ENCODE measurements around the gene SLC44A2.

SLC44A2 gene

GRCh38 chr19:10625003-10625761, at the start of gene SLC44A2:
SLC44A2 (plus strand) TSS chr19:10625553; CDS start chr19:10625634, 81 bp downstream.
- no peak for DNase-seq

GRCh38 chr19:10577951-10578350, 47.4 kb upstream of the SLC44A2 start:
- DNase-seq = no peak

DNA sequence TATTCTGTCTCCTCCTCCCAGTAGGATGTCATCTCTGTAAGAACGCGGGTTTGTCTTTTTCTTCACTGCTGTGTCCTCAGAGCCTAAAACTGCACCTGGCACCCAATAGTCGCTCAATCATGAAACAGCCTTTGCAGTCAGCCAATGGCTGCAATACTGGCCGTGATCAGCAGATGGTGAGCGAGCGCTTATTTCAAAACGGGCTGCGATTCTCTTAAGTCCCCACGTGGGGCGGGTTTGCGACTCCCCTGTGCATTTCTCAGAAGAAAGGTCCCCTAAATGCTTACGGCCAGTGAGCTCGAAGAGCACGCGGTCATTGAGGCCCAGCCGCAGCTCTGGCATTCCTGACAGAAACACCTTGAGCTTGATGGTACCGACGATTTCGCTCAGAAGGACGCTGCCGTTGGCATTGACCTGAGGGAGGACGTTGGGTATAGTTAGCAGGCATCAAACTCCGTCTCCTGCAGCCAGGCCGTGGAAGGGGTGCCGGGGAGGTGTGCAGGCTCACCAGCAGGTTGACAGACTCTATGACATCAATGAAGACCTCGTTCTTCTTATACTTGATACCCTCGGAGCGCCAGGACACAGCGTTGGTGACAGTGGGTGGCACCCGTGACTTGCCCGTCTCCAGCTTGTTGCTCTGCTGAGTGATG, 44.2 kb upstream of the SLC44A2 start:
- peak; percentile 44 for DNase-seq

GRCh38 chr19:10582091-10582490, 43.3 kb upstream of the SLC44A2 start:
- DNase-seq = no peak

- DNase-seq = no peak
These were observed 42.1 kb upstream of the SLC44A2 start for GRCh38 chr19:10583036-10583776.

GRCh38 chr19:10586396-10586795, 39.0 kb upstream of the SLC44A2 start:
- no peak for DNase-seq

GRCh38 chr19:10587022-10587838, 38.1 kb upstream of the SLC44A2 start, which contains the start of gene AP1M2:
AP1M2 (minus strand) TSS chr19:10587312; CDS start chr19:10587231, 81 bp downstream.
- no peak for DNase-seq

GRCh38 chr19:10587839-10588150, 37.6 kb upstream of the SLC44A2 start:
- no peak for DNase-seq

DNA sequence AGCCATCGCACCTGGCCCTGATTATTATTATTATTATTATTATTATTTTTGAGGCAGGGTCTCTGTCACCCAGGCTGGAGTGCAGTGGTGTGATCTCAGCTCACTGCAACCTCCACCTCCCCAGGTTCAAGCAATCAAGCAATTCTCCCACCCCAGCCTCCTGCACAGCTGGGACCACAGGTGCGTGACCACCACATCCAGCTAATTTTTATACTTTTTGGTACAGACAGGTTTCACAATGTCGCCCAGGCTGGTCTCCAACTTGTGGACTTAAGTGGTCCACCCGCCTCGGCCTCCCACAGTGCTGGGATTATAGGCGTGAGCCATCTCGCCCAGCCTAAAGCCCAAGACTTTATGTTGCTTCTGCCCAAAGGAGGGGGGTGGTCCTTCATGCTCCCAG, 32.2 kb upstream of the SLC44A2 start:
- no peak for DNase-seq

- DNase-seq = no peak
These were observed 31.3 kb upstream of the SLC44A2 start for GRCh38 chr19:10593820-10594637.

GRCh38 chr19:10600149-10600548, 25.2 kb upstream of the SLC44A2 start:
- DNase-seq = no peak

DNA sequence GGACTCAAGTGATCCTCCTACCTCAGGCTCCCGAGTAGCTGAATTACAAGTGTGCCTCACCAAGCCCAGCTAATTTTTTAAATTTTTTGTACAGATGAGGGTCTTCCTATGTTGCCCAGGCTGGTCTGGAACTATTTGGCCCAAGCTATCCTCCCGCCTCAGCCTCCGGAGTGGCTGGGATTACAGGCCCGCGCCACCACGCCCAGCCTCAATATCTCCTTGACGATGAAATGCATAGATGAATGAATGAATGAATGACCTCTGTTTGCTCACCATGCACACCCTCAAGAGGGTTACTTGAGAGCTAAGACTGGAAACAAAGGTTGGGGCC, 23.4 kb upstream of the SLC44A2 start:
- DNase-seq = no peak

- DNase-seq = no peak
These were observed 22.8 kb upstream of the SLC44A2 start for GRCh38 chr19:10602330-10603083.

DNA sequence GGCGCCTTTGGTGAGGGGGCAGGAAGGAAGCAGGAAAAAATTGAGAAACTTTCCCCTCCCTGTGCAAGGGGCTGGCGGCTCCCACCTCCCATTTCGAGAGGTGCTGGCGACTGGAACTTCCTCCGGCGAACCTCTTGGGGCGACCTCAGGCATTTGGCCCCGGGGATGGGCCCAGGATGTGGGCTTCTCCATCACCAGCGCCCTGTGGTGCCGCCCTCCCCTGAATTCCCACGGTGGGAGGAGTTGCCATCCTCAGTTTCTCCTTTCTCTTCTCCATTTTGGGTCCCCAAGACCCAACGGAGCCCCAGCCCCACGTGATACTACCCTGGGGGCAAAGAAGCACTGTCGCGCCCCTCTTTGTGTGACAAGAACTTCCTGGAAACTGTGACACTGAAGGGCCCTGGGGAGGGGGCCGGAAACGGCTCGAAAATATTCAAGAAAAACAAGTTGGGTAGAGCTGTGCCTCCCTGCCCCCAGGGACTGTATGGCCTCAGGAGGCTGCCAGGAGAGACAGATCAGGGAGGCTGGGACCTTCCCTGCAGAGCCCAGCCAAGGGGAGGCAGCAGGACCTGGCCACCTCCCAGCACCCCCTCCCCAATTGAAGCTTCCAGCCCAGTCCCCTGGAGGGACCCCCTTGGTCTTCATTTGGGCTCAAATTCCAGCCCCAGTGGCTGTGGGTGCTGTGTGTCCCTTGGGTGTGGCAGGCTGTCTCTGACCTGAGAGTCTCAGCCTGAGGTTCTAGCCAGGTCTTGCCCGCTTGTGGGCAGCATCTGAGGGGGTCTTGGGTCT, 22.1 kb upstream of the SLC44A2 start:
- no peak for DNase-seq

DNA sequence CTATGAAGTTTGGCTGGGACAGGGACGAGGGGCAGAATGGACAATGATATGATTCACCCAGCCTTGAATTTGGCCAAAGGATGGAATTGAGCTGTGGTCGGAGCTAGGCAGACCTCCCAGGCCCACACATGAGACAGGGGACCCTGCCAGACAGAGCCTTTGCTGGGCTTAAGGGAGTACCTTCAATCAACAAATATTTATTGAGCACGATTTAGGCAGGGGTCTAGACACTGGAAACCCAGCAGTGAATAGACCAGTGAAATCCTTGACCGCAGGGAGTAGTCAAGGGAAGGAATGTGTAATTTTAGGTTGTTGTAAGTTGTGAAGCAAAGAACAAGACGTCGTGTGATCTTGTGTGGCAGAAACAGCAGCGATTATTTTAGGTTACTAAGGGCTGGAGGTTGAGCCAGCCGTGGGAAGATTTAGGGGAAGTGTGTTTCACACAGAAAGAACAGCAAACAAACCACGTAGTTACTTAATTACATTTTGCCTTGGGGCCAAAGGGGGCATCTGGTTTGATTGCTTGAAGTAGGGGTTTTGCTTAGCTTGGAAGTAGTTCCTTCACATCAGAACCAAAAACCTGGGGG, 21.4 kb upstream of the SLC44A2 start:
- peak; percentile 69 for DNase-seq

GRCh38 chr19:10604460-10604980, 20.8 kb upstream of the SLC44A2 start:
- DNase-seq = no peak

DNA sequence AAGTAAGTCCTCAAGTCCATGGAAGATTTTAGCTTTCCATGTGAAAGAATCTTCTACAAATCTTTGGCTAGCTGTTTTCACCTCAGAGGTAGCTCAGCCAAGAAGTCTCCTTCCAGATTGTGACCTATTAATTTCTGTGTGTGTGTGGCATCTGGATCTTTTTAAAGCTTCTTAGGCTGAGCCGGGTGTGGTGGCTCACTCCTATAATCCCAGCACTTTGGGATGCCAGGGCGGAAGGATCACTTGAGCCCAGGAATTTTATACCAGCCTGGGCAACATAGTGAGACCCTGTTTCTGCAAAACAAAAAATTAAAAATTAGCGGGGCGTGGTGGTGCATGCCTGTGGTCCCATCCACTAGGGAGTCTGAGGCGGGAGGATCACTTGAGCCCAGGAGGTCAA, 13.4 kb upstream of the SLC44A2 start:
- no peak for DNase-seq

GRCh38 chr19:10612499-10613119, 12.7 kb upstream of the SLC44A2 start:
- no peak for DNase-seq

GRCh38 chr19:10615429-10616023, 9.8 kb upstream of the SLC44A2 start:
- DNase-seq = no peak
